Measurements from ENCODE around the gene EXOC8.

The EXOC8 gene, protein sequence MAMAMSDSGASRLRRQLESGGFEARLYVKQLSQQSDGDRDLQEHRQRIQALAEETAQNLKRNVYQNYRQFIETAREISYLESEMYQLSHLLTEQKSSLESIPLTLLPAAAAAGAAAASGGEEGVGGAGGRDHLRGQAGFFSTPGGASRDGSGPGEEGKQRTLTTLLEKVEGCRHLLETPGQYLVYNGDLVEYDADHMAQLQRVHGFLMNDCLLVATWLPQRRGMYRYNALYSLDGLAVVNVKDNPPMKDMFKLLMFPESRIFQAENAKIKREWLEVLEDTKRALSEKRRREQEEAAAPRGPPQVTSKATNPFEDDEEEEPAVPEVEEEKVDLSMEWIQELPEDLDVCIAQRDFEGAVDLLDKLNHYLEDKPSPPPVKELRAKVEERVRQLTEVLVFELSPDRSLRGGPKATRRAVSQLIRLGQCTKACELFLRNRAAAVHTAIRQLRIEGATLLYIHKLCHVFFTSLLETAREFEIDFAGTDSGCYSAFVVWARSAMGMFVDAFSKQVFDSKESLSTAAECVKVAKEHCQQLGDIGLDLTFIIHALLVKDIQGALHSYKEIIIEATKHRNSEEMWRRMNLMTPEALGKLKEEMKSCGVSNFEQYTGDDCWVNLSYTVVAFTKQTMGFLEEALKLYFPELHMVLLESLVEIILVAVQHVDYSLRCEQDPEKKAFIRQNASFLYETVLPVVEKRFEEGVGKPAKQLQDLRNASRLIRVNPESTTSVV

DNA sequence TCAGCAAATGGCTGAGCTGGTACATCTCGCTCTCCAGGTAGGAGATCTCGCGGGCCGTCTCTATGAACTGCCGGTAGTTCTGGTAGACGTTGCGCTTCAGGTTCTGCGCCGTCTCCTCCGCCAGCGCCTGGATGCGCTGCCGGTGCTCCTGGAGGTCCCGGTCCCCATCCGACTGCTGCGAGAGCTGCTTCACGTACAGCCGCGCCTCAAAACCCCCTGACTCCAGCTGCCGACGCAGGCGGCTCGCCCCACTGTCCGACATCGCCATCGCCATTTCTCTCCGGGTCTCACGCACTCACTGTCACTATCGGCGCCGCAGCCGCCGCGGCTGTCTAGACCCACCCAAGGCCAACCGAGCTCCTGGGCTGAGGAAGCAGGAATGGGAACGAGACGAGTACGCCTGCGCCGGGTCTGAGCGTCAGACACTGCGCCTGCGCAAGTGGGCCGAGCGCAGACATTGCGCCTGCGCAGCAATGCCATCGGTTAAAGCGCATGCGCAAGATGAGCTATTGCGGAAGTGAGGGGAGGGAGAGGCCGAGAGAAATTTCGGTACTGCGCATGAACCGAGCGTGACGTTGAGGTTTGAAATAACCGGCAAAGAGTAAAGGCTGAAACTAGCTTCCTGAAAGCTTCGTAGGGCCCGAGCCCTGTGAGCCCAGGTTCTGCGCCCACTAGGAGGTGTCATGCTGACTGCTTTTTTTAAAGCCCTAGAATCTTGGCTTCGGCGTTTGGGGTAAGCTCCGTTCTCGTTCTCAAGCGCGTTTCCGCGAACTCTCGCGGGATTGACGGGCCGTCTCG is at the start of gene EXOC8:
EXOC8 (minus strand) TSS at position 381 of the 798 bp plus-strand sequence; CDS start at position 274, 107 bp downstream.
- peak; percentile 67 to 99 (median 92) for DNase-seq

DNA sequence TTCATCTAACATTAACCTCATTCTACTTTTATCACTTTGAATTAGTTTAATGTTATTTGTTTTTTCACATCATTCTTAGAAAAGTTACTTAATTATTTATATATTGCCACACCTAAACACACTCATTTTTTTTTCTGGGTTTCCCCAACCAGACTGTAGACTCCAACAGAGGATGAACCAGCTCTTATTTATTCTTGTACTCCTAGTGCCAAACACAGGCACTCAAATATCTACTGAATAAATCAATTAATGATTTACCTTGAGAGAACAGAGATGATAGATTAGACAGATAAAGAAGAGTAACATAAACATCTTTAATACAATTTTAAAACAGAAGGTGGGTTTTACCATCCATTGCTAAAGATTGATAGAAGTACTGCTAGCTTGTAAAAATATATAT is 48.8 kb upstream of the EXOC8 start:
- DNase-seq: no peak

GRCh38 chr1:231385416-231385748 is 47.7 kb upstream of the EXOC8 start:
- no peak for DNase-seq

GRCh38 chr1:231384696-231385415 is 47.2 kb upstream of the EXOC8 start:
- no peak for DNase-seq

DNA sequence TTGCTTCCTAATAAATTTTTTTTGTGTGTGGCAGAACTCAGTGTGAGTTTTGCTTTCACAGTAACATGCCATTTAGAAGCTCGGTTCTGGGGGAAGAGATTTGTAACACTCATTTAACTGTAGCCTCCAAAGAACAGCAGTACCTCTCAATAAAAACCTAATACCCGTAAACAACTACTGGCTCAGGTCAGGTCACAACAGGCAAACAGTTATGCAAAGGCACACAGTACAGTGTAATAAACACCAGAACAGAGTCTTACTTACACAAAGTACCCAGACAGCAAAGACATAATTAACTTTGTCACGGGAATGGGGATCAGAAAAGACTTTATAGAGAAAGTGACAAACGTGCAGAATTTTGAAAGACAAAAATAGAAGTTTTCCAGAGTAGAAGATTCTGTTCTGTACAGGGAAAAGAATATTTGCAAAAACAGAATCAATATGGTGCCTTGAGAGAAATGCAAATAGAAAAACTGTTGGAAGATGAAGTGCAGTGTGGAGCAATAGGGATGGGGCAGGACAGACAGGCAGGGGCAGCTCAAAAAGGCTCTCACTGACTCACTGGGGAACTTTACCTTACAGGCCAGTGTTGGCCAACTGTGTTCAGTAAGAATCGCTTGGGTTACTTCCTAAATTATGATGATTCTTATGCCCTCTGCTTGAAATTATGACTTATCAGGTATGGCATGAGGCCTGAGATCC is 45.7 kb upstream of the EXOC8 start:
- no peak for DNase-seq

GRCh38 chr1:231382426-231382825 is 44.8 kb upstream of the EXOC8 start:
- no peak for DNase-seq

GRCh38 chr1:231381729-231382128 is 44.1 kb upstream of the EXOC8 start:
- DNase-seq: no peak

DNA sequence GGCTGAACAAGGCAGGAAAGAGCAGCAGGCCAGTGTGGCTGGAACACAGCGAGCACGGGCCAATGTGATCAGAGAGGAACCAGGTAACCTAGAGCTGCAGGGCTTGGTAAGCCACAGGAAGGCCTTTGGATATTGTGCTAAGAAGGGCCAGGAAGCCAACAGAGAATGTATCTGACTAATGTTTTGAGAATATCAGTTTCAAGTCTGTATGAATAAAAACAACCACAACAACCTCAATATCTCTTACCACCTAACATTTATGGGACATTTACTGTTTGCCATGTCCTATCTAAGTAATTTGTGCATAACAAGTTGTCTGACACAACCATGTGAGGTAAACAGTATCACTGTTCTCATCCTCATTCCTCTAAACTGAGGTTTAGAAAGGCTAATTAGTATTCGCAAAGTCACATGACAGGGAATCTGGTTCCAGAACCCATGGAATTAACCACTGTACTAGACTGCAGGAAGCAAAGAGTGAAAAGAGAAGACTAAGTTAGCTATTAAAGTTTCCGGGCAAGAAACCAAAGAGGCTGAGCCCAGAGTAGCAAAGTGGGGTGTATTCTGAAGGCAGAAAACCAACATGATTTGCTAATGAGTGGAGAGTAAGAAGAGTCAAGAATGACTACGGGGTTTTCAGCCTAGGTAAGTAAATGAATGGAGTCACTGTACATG is 39.4 kb upstream of the EXOC8 start:
- DNase-seq: no peak

- no peak for DNase-seq
Measured at GRCh38 chr1:231376101-231376500, 38.4 kb upstream of the EXOC8 start.

- no peak for DNase-seq
Measured at GRCh38 chr1:231374394-231374793, 36.7 kb upstream of the EXOC8 start.

DNA sequence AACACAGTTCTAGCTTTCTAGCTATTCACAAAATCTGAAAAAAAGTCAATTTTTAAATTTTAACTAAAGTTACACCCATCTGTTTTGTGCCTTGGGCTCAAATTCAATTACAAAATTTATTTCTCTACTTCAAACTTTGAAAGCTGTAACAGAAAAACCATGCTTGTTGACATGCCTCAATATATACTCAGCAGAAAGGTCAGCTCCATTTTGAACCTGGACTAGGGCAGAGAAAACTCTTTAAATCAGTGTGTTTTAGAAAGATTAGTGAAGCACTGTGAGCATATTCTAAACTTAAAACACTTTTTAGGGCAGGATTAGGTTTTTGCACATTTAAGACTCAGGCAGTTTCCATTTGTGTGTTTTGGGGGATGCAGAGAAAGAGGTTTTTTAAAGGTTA is 34.8 kb upstream of the EXOC8 start:
- DNase-seq: no peak

GRCh38 chr1:231369282-231369681 is 31.6 kb upstream of the EXOC8 start:
- DNase-seq: peak in 14 of 56 donors; percentile 2 to 38 (median 18)

- no peak for DNase-seq
Measured at GRCh38 chr1:231364192-231364591, 26.5 kb upstream of the EXOC8 start.

DNA sequence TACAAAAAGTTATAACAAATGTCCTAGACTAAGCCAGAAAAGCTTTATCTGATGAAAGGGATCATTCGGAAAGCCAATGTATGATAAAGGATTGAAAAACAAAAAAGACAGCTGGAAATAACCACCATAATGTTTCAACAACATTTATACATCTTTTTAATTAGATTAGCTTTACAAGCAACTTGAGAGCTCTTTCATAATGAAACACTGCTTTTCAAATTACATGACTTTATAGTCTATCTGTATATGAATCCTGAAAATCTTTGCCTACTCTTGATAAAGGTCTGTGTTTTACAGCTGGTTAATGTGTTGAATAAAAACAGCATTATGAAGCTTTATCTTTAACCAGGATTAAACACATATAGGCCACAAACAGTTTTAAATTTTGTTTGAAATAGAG is 26.0 kb upstream of the EXOC8 start:
- no peak for DNase-seq

GRCh38 chr1:231362325-231362724 is 24.7 kb upstream of the EXOC8 start:
- no peak for DNase-seq

DNA sequence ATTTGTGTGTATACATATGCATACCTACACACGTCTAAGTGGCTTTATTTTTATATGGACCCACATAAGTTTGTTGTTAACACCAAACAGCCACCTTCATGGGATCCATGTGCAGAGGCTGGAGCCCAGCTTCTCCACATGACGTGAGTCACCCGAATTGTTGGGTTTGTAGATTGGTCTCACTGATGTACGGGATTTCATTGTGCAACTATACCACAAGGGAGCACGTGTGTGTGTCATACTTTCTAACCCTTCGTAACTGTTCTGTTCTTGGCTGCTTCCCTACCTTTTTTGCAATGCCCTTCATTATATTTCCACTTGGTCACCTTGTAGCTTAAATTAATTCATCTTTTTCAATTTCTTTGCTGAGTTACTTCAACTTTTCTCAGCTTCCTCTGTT is 21.5 kb upstream of the EXOC8 start:
- no peak for DNase-seq

DNA sequence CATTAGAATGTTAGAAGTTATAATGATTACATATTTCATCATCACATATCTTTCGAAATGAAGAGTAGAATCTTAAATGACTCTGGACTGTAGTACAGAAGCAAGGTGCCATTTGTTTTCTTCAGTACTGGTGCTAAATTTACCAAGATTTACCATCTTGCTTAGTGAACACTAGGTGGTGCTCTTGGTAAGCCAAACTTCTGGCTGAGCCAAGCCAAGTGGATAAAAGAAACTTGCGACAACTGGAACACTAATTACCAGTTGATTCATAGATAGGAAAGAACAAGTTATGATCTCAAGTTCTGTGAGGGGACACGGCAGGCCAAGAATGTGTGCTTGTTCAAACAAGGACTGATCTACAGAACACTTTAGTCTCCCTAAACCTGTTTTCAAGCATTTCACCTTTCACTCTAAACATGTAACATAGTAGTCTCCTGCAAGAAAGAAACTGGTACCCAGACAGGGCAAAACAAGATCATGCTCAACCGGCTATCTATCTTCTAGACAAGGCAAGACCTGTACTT is 20.2 kb upstream of the EXOC8 start:
- peak in 13 of 56 donors; percentile 6 to 51 (median 24) for DNase-seq

GRCh38 chr1:231357187-231357772 is 19.6 kb upstream of the EXOC8 start:
- no peak for DNase-seq

- DNase-seq: no peak
Measured at GRCh38 chr1:231355171-231355570, 17.5 kb upstream of the EXOC8 start.
